Fibroblast of gingiva (primary cell): Measurements from ENCODE around the gene PDGFRB.
A peak's percentile ranks its signal among the peaks of the same experiment; 100 is the strongest.

ENCODE experiments used
- DNase-seq: peaks from one replicate; pipeline ENCODE4 v3.0.0-alpha.2; 2011; ENCODE audit warnings: low read depth

The PDGFRB gene

GRCh38 chr5:150163035-150163434 is 7.4 kb upstream of the PDGFRB start:
- no peak for DNase-seq

DNA sequence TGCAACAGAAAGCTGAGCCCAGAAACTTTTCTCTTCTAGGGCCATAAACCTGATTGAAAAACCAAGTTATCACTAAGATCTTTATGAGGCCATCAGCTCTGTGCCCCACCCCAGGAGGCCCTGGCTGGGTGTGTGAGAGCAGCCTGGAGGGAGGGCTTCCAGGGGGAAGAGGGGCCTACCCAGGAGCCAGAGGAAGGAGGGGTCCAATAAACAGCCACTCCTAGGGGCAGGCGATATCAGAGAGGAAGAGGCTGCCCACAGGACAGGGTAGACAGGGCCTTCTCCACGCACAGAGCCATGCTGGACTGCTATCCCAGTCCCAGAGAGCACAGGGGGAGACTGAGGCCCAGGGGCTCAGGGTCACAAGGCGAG is 6.5 kb upstream of the PDGFRB start:
- no peak for DNase-seq

DNA sequence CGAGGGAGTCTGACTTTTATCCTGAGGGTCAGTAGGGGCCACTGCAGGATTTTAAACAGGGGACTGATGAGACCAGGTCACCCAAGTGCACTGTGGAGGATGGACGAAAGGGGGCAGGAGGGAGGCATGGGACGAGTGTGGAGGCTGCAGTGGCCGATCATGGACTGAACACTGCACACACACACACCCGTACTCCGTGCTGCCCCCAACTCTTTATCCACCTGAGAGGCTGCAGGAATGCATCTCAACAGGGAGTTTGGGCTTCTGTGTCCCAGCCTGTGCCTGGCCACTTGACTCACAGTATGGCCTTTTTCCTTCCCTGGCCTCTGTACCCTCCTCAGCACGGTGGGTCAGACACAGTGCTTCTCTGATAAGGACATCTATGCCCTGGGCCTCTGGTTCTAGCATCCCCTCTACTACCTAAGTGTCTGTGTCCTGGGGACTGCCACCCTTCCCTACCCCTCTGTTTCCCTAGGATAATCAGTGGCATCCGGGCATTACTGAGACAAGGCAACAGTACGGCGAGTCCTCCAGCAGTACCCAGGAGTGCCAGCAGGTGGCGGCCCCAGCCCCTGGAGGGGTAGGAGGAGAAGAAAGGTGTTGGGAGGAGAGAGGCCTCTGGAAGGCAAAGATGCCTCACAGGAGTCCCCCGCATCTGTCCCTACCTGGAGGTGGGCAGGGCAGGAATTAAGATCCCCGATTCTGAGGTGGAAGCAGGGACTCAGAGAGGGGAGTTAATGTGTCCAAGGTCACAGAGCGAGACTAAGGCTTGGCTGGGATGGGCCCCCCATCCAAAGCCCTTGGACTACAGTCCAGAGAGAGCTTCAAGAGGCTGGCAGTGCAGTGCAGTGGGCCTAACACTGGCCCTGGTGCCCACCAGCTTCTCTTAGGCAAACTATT is 5.8 kb upstream of the PDGFRB start:
- peak; percentile 49 for DNase-seq

DNA sequence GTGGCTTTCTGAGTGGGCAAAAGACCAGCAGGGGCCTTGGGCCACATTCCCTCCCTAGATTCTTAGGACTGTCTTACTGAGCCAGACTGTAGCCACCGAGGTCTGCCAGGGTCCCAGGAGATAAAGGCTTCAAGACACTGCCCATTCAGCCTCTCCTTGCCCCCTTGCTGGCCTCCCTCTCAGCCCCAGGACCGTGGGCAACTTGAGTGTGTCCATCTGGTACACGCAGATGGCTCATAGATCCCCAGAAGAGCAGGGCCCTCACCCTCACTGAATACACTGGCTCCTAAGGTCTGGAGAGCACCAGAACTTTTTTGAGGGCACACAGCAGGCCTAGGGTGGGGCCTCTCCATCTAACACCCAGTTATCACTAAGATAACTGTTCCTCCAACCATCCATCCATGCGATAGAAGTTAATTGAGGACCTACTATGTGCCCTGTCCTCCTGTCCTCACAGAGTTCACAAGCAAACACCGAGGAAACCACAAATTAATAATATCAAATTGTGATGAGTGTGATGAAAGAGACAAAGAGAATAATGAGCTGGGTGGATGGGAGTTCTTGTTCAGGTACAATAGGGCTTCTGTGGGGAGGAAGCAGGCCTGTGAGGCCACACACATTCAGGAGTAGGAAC is 4.9 kb upstream of the PDGFRB start:
- no peak for DNase-seq

GRCh38 chr5:150159741-150160179 is 4.1 kb upstream of the PDGFRB start:
- DNase-seq = peak; percentile 51

GRCh38 chr5:150159031-150159430 is 3.4 kb upstream of the PDGFRB start:
- no peak for DNase-seq

- DNase-seq = peak; percentile 70
Measured at GRCh38 chr5:150158170-150158949, 2.7 kb upstream of the PDGFRB start.

DNA sequence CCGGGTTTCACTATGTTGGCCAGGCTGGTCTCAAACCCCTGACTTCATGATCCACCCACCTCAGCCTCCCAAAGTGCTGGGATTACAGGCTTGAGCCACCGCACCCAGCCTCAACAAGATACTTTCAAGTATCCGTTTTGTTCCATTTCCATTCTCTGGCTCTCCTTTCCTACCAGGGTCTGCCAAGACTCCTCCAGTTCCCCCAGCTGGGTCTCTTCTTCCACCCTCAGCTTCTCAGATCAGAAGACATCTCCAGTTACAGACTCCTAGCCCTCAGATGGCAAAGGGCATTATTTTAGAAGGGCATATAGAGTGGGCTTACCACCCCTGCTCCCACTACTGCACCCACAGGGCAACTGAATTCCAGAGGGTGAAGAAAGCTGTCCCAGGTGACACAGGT is 1.5 kb upstream of the PDGFRB start:
- no peak for DNase-seq

DNA sequence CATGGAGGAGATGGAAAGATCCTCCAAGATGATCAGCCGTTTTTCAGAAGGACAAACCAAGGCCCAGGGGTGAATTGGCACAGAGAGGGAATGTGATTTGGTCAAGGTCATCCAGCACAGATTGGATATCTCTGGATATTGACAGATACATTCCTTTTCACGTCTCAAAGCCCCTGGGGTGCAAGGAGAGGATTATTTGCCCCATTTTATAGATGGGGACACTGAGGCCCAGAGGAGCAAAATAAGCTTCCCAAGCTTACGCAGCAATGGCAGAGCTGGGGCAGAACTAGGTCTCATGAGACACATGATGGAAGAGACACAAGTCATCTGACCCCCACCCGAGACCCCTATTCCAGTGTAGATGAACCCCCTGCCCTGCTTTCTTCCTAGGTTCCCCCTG is 895 bp upstream of the PDGFRB start:
- DNase-seq = no peak

DNA sequence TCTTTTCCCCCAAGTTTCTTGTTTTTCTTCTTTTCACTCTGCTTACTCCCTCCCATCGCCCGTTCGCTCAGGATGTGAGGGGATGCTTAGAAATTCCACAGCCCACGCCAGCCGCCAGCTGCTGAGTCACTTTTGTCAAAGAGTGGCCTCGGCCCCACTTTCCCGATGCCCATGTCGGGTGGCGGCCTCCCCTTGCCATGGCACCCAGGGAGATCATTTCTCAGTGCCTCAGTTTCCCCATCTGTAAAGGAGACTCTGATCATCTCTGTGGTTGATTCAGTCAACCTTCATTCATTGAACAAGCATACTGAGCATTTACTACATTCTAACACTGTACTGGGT is 353 bp upstream of the PDGFRB start:
- no peak for DNase-seq

DNA sequence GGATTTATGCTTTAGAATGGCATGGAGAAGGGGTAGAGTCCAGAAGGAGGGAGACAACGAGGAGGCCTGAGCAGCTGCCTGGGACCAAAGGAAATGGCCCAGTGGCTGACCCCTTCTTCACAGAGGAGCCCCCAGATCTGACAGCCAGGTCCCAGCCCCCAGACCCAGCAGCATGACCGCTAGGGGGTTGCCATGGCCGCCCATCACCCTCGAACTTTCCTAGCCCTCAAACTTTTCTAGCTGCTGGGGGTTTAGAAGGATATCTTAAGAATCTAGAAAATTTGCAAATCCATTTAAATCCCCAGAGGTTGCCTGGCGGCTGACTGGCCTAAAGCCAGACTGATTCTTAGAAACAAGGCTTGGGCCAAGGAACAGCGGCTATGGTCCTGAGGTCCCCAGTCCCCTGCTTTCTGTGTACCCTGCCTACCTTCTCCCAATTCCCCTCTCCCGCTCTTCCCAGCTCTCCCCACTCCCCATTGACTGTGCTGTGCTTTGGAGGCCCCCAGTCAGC is 972 bp downstream of the PDGFRB start:
- no peak for DNase-seq

DNA sequence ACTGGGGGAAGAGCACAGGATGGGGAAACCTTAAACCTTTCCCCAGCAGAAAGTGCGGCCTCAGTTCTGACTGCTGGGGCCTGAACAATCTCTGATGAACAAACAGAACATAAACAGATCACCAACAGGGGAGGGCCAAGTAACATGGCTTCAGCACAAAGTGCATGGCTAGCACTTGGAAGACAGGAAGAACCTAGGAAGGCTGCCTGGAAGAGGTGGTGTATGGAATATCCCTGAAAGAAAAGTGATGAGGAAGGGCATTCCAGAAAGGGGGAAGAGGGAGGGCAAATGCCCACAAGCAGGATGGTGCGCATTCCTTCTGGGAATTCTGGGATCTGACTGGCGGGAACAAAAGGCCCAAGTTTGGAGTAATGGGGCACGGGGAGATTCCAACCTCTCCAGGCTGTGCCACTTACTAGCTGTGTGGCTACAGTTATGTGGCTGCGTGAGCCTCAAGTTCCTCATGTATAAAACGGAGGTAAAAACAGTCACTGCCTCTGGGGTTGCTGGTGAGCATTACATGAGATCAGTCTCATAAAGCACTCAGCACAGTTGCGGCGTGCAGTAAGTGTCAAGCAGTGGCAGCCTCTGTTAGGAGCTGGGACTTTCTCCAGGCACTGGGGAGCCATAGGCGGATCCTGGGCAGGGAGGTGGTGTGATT is 1.6 kb downstream of the PDGFRB start:
- peak; percentile 59 for DNase-seq

DNA sequence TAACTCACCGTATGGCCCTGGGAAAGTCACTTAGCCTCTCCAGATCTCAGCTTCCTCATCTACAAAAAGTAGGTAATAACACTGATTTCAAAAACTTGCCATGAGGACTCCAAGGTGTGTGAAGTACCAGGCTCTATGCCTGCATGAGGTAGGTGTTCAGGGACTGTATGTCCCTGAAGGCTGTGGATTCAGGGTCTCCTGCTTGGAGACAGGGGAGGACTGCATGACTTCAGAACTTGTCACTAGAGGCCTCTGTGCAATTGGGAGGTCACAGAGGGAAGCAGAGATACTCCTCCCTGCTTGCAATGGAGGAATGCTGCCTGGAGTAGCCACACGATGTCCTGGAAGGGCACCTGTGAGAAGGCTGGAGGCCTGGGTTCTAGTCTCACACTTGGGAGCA is 2.2 kb downstream of the PDGFRB start:
- no peak for DNase-seq

DNA sequence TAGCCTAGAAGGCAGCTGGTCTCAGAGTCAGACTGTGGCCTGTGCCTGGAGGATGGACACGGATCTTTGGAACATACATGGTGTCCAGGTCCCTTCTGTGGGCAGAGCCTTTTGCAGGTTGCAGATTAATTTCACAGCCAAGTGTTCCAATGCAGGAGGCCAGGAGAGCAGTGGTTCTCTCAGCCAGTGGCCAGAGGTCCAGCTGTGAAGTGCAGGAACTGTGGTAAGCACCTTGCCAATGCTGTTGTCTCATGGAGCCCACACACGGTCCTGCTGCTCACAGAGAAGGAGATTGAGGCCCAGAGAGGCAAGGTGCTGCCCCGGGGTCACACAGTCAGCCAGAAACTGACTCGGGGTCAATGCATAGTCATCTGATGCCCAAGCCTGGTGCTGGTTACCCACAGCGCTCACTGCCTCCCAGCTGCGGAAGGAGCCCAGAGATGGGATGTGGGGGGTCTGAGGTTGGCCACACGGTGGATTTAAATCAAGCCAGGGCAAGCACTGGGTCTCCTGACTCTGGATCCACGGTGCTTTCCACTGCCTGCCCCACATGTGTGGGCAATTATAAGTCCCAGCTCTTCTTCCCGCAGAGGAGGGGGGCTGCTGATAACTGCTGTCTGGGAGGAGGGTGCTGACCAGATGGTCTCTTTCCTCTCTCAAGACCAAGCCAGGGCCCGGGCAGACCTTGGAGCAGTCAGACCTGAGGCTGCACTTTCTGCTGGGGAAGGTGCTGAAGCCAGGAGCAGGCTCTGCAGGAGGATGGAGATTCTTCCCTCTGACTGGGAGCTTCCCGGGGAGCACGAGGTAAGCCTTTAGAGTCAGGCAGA is 2.8 kb downstream of the PDGFRB start:
- DNase-seq = peak; percentile 62

GRCh38 chr5:150149618-150150017 is 6.0 kb downstream of the PDGFRB start:
- no peak for DNase-seq

DNA sequence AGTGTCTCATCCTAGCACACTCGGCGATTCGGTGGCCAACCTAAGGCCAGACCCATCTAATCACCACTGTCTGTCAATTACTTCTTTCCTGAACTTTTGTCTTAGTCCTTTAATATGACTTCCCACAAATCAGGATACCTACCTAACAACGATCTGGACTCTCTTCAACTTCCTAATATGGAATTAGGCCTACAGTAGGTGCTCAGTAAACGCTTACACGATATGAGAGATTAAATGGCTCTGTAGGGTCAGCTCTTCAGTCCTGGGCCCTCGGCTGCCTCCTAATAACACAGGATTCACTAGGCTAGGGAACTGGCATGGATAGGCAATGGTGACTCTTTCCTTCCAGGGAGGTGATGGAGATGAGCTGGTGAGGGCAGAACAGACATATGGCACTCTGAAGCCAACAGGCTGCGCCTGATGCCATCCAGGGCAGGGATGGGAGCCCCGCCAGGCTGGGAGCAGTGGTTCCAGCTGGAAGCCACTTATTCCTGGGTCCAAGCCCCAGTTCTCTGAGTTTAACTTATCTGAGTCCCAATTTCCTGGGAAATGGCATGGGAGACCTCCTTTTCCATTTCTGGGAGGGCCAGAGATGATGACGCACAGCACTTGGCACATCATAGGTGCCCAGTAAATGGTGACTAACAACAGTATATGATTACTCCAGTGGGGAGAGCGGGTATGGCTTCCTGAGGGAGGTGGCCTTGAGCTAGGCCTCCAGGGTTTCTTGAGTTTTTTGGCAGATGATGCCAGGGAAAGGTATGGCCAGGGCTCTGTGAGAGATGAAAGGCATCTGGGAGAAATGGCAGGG is 7.3 kb downstream of the PDGFRB start:
- peak; percentile 82 for DNase-seq

- DNase-seq = peak; percentile 42
Measured at GRCh38 chr5:150147670-150148069, 8.0 kb downstream of the PDGFRB start.

DNA sequence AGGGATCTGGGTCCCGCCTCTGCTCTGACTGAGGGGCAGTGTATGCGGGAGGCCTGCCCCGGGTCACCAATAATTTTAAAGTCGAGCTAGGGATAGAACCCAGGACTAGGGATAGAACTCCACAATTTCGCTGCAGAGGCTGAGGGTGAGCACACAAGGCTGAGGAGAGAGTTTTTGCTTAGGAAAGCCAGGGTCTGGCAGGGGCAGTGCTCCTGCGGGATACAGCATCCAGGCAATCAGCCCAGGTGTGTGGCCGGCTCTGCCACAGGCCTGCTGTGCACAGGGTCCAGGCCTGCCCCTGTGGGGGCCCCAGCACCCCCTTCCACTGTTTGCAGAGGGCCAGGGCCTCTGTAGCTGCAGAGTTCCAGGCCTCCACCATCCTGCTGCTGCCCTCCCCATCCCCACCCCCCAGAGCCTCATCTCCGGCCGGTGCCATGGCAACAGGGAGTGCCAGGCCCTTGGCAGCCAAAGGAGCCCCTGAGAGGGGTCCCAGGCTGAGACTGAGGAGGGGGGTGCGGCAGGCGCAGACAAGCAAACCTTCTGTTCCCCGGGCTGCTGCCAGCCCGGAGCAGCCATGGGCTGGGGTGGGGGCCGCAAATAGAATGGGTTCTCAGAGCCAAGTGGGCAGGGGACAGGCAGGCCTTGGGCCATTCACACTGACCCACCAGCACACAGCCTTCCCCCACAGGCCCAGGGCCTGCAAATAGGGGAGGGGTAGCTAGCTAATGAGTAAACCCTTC is 8.6 kb downstream of the PDGFRB start:
- DNase-seq = no peak

DNA sequence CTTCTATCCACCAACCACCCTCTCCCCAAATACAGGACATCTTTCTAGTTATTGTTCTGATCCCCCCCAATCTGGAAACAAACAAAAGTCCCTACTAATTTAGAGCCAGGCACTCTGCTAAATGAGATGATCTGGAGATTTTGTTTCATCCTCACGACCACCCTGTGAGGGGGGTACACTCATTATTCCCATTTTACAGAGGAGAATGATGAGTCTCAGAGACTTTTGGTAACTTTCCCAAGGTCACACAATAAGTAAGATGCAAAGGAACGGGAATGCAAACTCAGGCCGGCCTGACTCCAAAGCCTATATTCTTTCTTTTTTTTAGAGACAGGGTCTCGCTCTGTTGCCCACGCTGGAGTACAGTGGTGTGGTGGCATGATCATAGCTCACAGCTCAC is 9.4 kb downstream of the PDGFRB start:
- no peak for DNase-seq

DNA sequence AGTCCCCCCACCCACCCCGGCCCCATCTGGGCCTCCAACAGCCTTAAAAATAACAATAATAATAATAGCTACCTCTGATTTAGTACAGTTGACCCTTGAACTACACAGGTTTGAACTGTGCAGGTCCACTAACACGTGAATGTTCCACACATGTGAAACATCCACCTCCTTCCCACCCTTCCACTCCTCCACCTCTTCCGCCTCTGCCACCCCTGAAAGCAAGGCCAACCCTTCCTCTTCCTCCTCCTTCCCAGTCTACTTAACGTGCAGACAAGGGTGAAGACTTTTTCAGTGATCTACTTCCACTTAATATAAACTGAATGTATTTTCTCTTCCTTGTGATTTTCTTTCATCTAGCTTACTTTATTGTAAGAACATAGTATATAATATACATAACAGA is 10.8 kb downstream of the PDGFRB start:
- DNase-seq = no peak
